HFF-Myc (cell line): Measurements from ENCODE around the gene IST1.

Source experiments
- DNase-seq: peaks from one replicate; pipeline ENCODE4 v3.0.0-alpha.2; 2011; ENCODE audit warnings: low read depth; ENCODE audit errors: extremely low read depth
- H3K4me3 ChIP-seq: replicated peaks from 2 replicates; pipeline ENCODE4 v1.5.1; 2011; ENCODE audit warnings: low read depth, mild to moderate bottlenecking, control low read depth, low read length
- CTCF ChIP-seq: IDR thresholded peaks from 2 replicates; pipeline ENCODE4 v1.5.1; 2012; ENCODE audit warnings: mild to moderate bottlenecking, low read depth, low read length, control low read depth; ENCODE audit errors: missing control alignments

Gene IST1

GRCh38 chr16:71894921-71895678 lies at the start of gene IST1:
TSS of gene IST1 (plus strand) at chr16:71895531. CDS start at chr16:71915641, 20,110 bp downstream.
- peak; percentile 89 for DNase-seq
- TF ChIP-seq CTCF: no peak
- H3K4me3 ChIP-seq: peak within 1 kb of the TSS; percentile 98

- DNase-seq: peak; percentile 60
- H3K4me3 ChIP-seq: peak within 1 kb of the TSS; percentile 98
- no peak for TF ChIP-seq CTCF
These were observed 49.5 kb upstream of the IST1 start, which contains the start of gene ATXN1L for GRCh38 chr16:71845639-71846430. TSS of gene ATXN1L (plus strand) at chr16:71845976. CDS start at chr16:71849741, 3,765 bp downstream.

GRCh38 chr16:71846431-71846830 lies 48.9 kb upstream of the IST1 start:
- no peak for DNase-seq
- H3K4me3 ChIP-seq: peak overlapping the region; percentile 98
- TF ChIP-seq CTCF: no peak

- H3K4me3 ChIP-seq: peak overlapping the region; percentile 98
- no peak for TF ChIP-seq CTCF
- DNase-seq: no peak
These were observed 48.2 kb upstream of the IST1 start for GRCh38 chr16:71847096-71847495.

DNA sequence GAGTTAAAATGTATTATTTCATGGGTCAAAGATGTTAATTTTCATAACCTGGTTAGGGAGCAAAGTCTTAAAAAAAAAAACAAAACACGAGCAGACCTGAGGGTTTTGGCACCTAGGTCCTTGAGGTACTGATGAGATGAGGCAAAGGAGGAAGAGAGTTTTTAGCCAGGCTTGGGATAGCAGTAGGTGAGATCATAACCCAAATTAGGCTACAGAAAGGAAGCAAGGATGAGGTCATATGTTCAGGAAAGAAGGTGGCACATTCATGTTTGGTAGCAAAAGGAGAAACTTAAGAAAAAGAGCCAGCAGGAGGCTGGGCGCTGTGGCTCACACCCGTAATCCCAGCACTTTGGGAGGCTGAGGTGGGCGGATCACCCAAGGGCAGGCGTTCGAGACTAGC lies 46.7 kb upstream of the IST1 start:
- TF ChIP-seq CTCF: no peak
- DNase-seq: no peak
- H3K4me3 ChIP-seq: no peak overlapping the region

DNA sequence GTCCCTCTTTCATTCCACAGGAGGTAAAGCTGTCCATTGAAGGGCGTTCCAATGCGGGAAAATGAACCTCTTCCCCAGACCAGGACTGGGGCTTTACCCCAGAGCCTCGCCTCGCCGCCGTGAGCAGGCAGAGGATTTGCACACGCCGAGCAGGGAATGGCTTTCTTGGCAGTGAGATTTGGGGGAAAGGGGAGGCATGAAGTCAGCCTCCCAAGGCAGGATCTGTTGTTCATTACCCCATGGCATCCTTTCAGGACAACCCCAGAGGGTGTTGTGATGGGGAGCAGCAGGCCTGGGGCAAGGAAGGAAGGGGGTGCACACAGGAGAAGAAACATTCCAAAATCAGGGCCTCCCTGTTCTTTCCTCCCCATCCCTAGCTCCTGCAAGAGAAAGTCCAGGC lies 43.6 kb upstream of the IST1 start:
- no peak overlapping the region for H3K4me3 ChIP-seq
- no peak for DNase-seq
- no peak for TF ChIP-seq CTCF
